ENCODE data around the gene ELOVL6.
"Not testable (repeated sequence)": the region's sequence is repeated elsewhere in the genome, so short reads cannot be mapped to it uniquely, and the experiment has no call there.

DNA sequence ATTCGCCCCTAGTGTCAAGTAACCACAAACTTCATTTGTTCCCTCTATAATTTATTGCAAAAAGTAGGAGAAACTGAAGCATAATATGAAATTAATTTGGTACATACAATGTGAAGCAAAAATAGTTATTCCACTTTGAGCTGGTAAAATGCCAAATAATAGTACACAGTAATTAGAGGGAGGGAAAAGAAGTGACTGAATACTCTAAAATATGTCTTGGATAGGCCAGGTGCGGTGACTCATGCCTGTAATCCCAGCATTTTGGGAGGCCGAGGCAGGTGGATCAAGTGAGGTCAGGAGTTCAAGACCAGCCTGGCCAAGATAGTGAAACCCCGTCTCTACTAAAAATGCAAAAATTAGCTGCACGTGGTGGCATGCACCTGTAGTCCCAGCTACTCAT, 41.2 kb downstream of the ELOVL6 start:
- TF ChIP-seq CEBPB (tag; IDR thresholded peaks at IDR 0.05); SPI1 (IDR thresholded peaks at IDR 0.05; ENCODE audit: borderline replicate concordance, low read depth, low read length); CTCF (IDR thresholded peaks at IDR 0.05 in 2 of 3, conservative IDR thresholded peaks at IDR 0.05 in 1 of 3; ENCODE audit: insufficient read depth in 2 of 3, low read depth in 1 of 3, low read length in 3 of 3); JUN (IDR thresholded peaks at IDR 0.05; ENCODE audit: borderline replicate concordance, low read depth, low read length); JUN (CRISPR knock-in tag; IDR thresholded peaks at IDR 0.05; ENCODE audit: borderline replicate concordance); POLR2A (conservative IDR thresholded peaks at IDR 0.05); ZNF133 (CRISPR knock-in tag; IDR thresholded peaks at IDR 0.05); SETDB1 (IDR thresholded peaks at IDR 0.05; ENCODE audit: low read length); ZNF384 (IDR thresholded peaks at IDR 0.05; ENCODE audit: low read depth, low read length); TEAD1 (CRISPR knock-in tag; IDR thresholded peaks at IDR 0.05): not testable (repeated sequence)
